ENCODE results near the gene DLEU7.

Gene DLEU7

GRCh38 chr13:50843257-50844083 is at the start of gene DLEU7:
DLEU7 (minus strand) TSS chr13:50843692; CDS start chr13:50843646, 46 bp downstream.
- no peak for FAIRE-seq

DNA sequence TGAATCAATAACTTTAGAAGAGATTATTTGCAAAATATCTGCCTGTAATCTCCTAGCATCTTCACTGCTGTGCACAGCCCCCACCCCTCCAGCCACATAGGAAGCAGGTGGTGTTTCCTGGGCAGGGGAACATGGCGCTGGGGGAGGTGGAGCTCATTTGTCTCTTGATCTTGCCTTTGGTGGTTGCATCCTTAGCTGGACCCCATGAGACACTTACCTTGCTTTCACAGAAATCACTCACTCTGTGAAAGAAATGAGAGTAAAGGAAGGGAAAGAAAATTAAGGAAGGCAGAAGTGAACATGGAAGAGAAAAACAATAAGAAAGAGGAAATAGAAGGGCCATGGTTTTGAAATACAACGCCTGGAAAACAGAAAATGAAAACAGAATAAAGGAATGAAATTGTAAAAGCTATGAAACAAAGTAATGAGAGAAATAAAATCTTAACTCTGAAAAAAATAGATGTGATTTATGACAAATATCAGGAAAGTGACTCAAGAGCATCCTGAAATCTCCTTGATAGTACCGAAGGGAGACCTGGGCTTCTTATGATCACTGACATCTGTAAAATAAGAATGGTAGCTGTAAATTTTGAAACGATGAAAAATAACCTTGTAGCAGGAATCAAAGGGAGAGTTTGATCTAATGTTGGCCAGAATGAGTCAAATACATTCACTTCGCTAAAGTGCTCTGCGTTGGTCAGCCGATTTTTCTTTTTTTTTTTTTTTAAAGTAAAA is 48.9 kb upstream of the DLEU7 start:
- FAIRE-seq = no peak

DNA sequence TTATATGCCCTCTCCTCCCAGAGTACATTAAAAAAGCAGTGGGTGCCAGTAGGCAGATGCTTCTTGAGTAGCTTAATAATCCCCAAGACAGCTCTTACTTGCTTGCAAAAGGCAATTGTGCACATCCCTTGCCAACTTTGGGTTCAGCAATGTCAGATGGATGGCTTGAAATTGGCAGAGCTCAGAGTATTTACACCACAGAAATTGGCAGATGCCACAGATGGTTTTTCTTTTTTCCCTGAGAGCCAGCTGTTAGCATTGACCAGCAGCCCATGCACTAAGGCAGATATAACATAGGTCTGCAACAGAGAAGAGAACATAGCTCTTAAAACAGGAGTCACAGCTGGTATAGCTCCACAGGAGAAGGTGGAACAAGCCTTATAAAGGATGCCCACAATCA is 47.7 kb upstream of the DLEU7 start:
- no peak for FAIRE-seq

GRCh38 chr13:50889317-50889716 is 45.8 kb upstream of the DLEU7 start:
- no peak for FAIRE-seq

DNA sequence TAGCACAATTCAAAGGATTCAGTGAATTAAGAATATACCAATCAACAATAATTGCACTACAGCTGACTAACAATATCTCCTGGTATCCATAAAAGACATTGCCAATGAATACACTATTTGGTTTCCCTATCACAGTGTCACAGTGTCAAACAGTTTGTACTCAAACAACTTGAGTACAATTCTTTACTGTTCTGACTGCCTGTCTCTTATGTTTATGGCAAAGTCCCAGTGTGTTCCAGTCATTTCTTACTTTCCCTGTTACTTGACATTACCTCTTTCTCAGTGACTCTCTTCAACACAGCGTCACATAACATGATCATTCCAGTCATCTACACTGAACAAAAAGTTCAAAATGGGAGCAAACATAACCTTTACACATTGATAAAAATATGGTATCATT is 44.9 kb upstream of the DLEU7 start:
- FAIRE-seq = no peak

DNA sequence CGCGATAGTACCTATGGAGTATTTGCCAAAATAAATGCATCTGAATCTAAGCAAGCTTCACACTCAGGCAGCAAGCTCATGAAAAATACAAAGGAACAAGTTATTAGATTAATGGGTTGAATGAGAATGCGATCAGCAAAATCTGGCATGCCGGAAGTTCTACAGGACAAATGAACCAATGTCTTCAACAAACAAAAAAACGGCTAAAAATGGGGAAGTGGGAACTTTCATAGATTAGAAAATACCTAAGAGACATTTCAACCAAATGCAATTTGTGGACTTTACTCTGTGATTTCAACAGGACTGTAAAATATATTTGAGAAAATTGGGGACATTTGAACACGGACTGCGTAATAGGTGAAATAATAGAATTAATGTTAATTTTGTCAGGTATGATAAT is 43.7 kb upstream of the DLEU7 start:
- FAIRE-seq = no peak

DNA sequence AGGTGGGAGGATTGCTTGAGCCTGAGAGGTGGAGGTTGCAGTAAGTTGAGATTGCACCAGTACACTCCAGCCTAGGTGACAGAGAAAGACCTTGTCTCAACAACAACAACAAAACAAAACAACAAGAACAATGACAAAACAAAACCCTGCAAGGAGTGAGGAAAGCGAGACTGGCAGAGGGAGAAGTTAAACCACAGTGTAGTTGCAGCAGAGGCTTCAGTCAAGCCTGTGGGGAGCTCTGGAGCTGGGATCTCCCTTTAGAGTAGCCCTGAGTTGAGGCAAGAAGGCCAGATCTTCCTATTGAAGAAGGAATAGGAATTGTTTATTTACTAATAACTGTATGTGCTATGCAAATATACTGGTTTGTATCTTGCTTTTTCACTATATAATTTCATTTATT is 40.8 kb upstream of the DLEU7 start:
- no peak for FAIRE-seq

GRCh38 chr13:50883728-50884127 is 40.2 kb upstream of the DLEU7 start:
- no peak for FAIRE-seq

DNA sequence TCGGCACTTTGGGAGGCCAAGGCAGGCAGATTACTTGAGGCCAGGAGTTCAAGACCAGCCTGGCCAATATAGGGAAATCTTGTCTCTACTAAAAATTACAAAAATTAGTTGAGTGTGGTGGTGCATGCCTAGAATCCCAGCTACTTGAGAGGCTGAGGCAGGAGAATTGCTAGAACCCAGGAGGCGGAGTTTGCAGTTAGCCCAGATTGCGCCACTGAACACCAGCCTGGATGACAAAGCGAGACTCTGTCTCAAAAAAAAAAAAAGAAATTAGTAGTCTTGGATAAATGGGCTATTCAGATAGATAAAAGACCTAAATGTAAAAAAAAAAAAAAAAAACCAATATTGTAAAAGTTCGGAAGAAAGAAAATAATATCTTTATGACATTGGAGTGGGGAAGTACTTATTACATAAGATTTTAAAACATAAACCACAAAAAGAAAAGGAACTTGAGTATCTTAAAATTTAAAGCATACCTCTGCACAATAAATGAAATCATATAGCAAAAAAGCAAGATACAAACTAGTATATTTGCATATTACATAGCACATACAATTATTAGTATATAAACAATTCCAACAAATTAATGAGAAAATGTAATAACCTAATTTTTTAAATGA is 39.4 kb upstream of the DLEU7 start:
- FAIRE-seq = peak; percentile 37

DNA sequence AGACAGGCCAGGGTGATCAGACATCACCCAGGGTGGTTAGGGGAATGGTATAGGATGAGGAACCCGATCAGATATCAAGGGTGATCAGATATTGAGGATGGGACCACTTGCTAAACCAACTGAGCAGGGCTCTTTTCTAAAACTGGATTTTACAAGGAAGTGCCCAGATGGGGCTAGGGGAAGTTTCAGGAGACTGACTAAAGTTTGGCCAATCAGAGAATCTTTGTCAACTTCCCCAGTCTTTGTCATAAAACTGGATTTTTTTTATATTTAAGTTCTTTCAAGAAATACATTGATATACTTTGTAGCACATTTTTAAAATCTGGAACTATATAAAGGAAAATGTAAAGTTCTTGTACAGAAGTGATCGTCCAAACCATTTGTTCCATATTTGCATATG is 30.5 kb upstream of the DLEU7 start:
- no peak for FAIRE-seq

GRCh38 chr13:50873467-50873866 is 30.0 kb upstream of the DLEU7 start:
- no peak for FAIRE-seq

DNA sequence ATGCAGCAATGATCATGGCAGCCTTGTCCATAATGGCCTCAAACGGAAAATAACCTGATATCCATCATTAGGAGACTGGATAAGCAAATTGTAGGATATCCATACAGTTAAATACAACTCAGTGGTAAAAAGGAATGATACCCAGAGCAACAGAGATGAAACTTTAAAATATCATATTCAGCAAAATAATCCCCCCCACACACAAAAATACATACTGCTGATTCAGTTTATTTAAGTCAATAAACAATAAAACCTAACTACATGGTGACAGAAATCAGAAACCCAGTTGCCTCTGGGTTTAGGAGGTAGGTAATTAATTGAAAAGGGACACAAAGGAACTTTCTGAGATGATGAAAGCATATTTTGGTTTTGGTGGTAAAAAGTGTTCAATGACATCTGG is 27.9 kb upstream of the DLEU7 start:
- FAIRE-seq = no peak

- no peak for FAIRE-seq
Measured at GRCh38 chr13:50867637-50867945, 24.1 kb upstream of the DLEU7 start.

GRCh38 chr13:50866817-50867636 is 23.5 kb upstream of the DLEU7 start:
- no peak for FAIRE-seq

DNA sequence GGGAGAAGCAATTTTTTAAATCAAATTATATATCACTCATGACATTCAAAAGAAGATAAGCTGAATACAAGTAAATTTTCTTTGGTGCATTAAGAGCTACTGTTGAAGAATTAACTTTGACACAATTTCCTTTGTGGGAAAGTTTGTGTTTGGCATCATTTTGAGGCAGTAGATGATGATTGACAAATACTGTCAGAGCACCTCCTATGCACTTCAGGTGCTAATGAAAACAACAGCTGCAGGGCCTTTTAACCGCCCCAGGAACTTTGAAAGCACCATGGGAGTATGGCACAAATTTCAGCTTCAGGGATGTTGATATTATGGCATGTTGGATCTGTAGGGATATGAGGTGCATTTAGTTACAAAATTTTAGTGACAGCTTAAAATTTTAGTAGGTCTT is 21.0 kb upstream of the DLEU7 start:
- FAIRE-seq = no peak

DNA sequence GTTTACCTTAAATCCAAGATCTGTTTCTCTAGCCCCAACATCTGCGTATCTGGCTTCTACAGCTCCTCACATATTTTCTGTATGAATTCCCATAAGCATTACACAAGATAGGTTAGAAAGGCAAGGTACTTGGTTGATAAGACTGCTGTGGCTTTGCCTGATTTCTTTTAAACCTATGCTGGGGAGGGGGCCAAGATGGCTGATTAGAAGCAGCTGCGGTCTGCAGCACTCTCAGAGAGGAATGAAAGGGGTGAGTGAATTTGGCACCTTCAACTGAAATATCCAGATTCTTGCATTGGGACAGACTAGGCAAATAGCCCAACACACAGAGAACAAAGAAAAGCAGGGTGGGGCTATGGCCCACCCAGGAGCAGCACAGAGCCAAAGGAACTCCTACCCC is 12.2 kb upstream of the DLEU7 start:
- FAIRE-seq = no peak

GRCh38 chr13:50850445-50850844 is 7.0 kb upstream of the DLEU7 start:
- no peak for FAIRE-seq

DNA sequence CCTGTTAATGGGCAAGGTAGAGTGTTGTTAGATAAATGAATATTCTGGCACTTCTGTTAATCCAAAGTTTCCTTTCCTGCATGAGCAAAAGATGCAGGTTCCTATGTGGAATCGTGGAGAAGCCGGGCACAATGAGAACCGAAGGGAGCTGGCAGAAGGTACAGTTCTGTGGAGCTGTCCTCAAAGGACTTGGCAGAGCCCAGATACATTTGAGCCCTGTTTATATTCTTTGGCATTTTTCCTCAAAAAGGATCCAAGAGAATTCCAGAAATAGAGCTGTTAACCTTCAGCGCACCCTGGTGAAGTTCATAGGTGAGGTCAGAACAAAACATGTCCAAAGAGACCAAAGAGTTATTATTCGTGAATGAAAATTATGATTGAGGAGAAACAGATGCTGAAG is 4.0 kb upstream of the DLEU7 start:
- no peak for FAIRE-seq

GRCh38 chr13:50846861-50847475 is 3.5 kb upstream of the DLEU7 start:
- FAIRE-seq = no peak

DNA sequence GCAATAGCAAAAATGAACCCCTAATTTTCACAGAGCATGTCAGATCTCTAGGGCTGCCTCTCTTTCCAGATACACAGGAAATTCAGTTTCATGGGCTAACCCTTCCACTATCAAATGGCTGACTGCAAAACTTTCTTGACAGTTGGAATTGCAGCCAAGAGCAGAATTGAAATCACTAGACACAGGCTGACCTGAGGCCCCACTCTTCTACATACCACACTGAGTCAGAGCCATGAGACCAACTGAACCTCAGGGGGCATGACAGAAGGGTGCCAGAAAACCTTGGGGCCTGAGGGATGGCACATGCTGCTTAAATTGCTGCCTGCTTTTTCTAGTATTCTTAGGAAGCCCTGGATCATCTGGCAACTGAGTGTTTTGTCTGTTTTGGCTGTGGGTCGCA is 1.7 kb upstream of the DLEU7 start:
- no peak for FAIRE-seq

GRCh38 chr13:50844084-50844875 is 788 bp upstream of the DLEU7 start:
- no peak for FAIRE-seq

DNA sequence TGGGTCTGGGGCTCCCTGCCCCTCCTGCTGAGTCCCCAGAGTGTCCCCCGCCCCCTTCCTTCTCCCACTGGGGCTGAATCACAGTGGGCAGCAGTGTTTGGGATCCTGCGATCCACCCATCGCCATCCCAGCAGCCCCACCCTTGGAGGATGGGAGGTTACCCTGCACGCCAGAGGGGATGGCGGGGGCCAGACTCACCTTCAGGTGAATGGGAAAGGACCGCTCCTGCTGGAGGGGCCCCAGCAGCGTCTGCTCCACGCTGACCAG is 569 bp downstream of the DLEU7 start:
- no peak for FAIRE-seq
